ENCODE data around the gene SLC4A2.
"Not testable (repeated sequence)": the region's sequence is repeated elsewhere in the genome, so short reads cannot be mapped to it uniquely, and the experiment has no call there.

The SLC4A2 gene

GRCh38 chr7:151024435-151025056 is 34.8 kb upstream of the SLC4A2 start, which contains the start of gene ATG9B:
TSS of gene ATG9B (minus strand) at chr7:151024494. CDS start at chr7:151024423, 71 bp downstream.
- no peak for DNase-seq

- no peak for DNase-seq
These were observed 33.3 kb upstream of the SLC4A2 start for GRCh38 chr7:151025924-151026671.

GRCh38 chr7:151026771-151027727 is 32.3 kb upstream of the SLC4A2 start:
- not testable (repeated sequence) for DNase-seq

- DNase-seq = not testable (repeated sequence)
These were observed 31.7 kb upstream of the SLC4A2 start for GRCh38 chr7:151027728-151028130.

- peak; percentile 96 for DNase-seq
These were observed 31.1 kb upstream of the SLC4A2 start, which contains the start of gene ABCB8 for GRCh38 chr7:151028131-151028947. TSS of gene ABCB8 (plus strand) at chr7:151028450. CDS start at chr7:151028516, 66 bp downstream.

GRCh38 chr7:151028948-151029501 is 30.4 kb upstream of the SLC4A2 start:
- no peak for DNase-seq

- no peak for DNase-seq
These were observed 28.4 kb upstream of the SLC4A2 start for GRCh38 chr7:151031011-151031410.

GRCh38 chr7:151032936-151033863 is 26.2 kb upstream of the SLC4A2 start:
- no peak for DNase-seq

GRCh38 chr7:151033864-151034249 is 25.5 kb upstream of the SLC4A2 start:
- no peak for DNase-seq

- DNase-seq = no peak
These were observed 24.9 kb upstream of the SLC4A2 start for GRCh38 chr7:151034312-151035025.

GRCh38 chr7:151035026-151035717 is 24.2 kb upstream of the SLC4A2 start:
- DNase-seq = no peak

GRCh38 chr7:151035902-151036301 is 23.5 kb upstream of the SLC4A2 start:
- DNase-seq = no peak

GRCh38 chr7:151038951-151039849 is 20.2 kb upstream of the SLC4A2 start:
- peak; percentile 89 for DNase-seq

- DNase-seq = no peak
These were observed 19.4 kb upstream of the SLC4A2 start for GRCh38 chr7:151039850-151040548.

- no peak for DNase-seq
These were observed 18.6 kb upstream of the SLC4A2 start for GRCh38 chr7:151040616-151041375.

- not testable (repeated sequence) for DNase-seq
These were observed 15.9 kb upstream of the SLC4A2 start for GRCh38 chr7:151043449-151043848.

- no peak for DNase-seq
These were observed 15.4 kb upstream of the SLC4A2 start for GRCh38 chr7:151043959-151044358.
